IPS-18c (cell line): ENCODE data around the gene PALLD.
"Not testable (repeated sequence)": the region's sequence is repeated elsewhere in the genome, so short reads cannot be mapped to it uniquely, and the experiment has no call there.

ENCODE experiments used
- H3K4me3 ChIP-seq: 2 replicates; pipeline ENCODE4 v1.7.0; 2013; ENCODE audit warnings: low read depth, mild to moderate bottlenecking, low read length, moderate library complexity; ENCODE audit not compliant: insufficient read depth
- H3K9me3 ChIP-seq: one replicate; pipeline ENCODE4 v1.6.1; 2013; ENCODE audit warnings: mild to moderate bottlenecking, low read length, moderate library complexity; ENCODE audit not compliant: control insufficient read depth, insufficient read depth

The PALLD gene

GRCh38 chr4:168496834-168497233 is at the start of gene PALLD:
PALLD (plus strand) TSS chr4:168497052.
- Histone ChIP-seq H3K4me3 (no peak within 1 kb of the TSS), H3K9me3 (peaks cover 2% of the 10 kb centered on the region)

GRCh38 chr4:168449063-168449462 is 47.8 kb upstream of the PALLD start:
- not testable (repeated sequence) for H3K9me3 ChIP-seq, H3K4me3 ChIP-seq

- H3K4me3 ChIP-seq, result no peak overlapping the region
- no peaks in the 10 kb centered on the region for H3K9me3 ChIP-seq
Observed at GRCh38 chr4:168449719-168450452, 47.0 kb upstream of the PALLD start.

- Histone ChIP-seq H3K9me3 (no peaks in the 10 kb centered on the region), H3K4me3 (no peak overlapping the region)
Observed at GRCh38 chr4:168451331-168451730, 45.5 kb upstream of the PALLD start.

GRCh38 chr4:168451744-168452390 is 45.0 kb upstream of the PALLD start:
- H3K4me3 ChIP-seq, result no peak overlapping the region
- H3K9me3 ChIP-seq, result no peaks in the 10 kb centered on the region

GRCh38 chr4:168453146-168453545 is 43.7 kb upstream of the PALLD start:
- no peaks in the 10 kb centered on the region for H3K9me3 ChIP-seq
- no peak overlapping the region for H3K4me3 ChIP-seq

- not testable (repeated sequence) for H3K4me3 ChIP-seq, H3K9me3 ChIP-seq
Observed at GRCh38 chr4:168458256-168458655, 38.6 kb upstream of the PALLD start.

- H3K9me3 ChIP-seq, result no peaks in the 10 kb centered on the region
- no peak overlapping the region for H3K4me3 ChIP-seq
Observed at GRCh38 chr4:168461821-168462220, 35.0 kb upstream of the PALLD start.

GRCh38 chr4:168472920-168473319 is 23.9 kb upstream of the PALLD start:
- Histone ChIP-seq H3K4me3 (no peak overlapping the region), H3K9me3 (no peaks in the 10 kb centered on the region)

GRCh38 chr4:168474660-168475320 is 22.1 kb upstream of the PALLD start:
- no peaks in the 10 kb centered on the region for H3K9me3 ChIP-seq
- H3K4me3 ChIP-seq, result no peak overlapping the region

GRCh38 chr4:168475745-168476144 is 21.1 kb upstream of the PALLD start:
- Histone ChIP-seq H3K9me3 (no peaks in the 10 kb centered on the region), H3K4me3 (no peak overlapping the region)

- H3K4me3 ChIP-seq, result no peak overlapping the region
- H3K9me3 ChIP-seq, result no peaks in the 10 kb centered on the region
Observed at GRCh38 chr4:168478868-168479267, 18.0 kb upstream of the PALLD start.

GRCh38 chr4:168480931-168481611 is 15.8 kb upstream of the PALLD start:
- H3K4me3 ChIP-seq, result no peak overlapping the region; the same call in 1 of the 2 replicates
- no peaks in the 10 kb centered on the region for H3K9me3 ChIP-seq

GRCh38 chr4:168483811-168484210 is 13.0 kb upstream of the PALLD start:
- Histone ChIP-seq H3K4me3 (no peak overlapping the region), H3K9me3 (no peaks in the 10 kb centered on the region)

GRCh38 chr4:168484626-168485025 is 12.2 kb upstream of the PALLD start:
- Histone ChIP-seq H3K9me3 (no peaks in the 10 kb centered on the region), H3K4me3 (no peak overlapping the region)

- Histone ChIP-seq H3K9me3 (no peaks in the 10 kb centered on the region), H3K4me3 (no peak overlapping the region)
Observed at GRCh38 chr4:168485156-168485910, 11.5 kb upstream of the PALLD start.

- no peaks in the 10 kb centered on the region for H3K9me3 ChIP-seq
- H3K4me3 ChIP-seq, result no peak overlapping the region
Observed at GRCh38 chr4:168486912-168487281, 10.0 kb upstream of the PALLD start.
